DMS79 (cell line): Measurements from ENCODE around the gene IL18R1.

Experiments used
- DNase-seq: peaks from one replicate; lab custom pipeline; 2025; lab: John Stamatoyannopoulos, UW

IL18R1 gene

GRCh38 chr2:102434655-102435381, 79.2 kb downstream of the IL18R1 start:
- DNase-seq = no peak

GRCh38 chr2:102435741-102436140, 80.1 kb downstream of the IL18R1 start:
- no peak for DNase-seq

- DNase-seq = no peak
Measured at GRCh38 chr2:102436323-102436722, 80.7 kb downstream of the IL18R1 start.

- no peak for DNase-seq
Measured at GRCh38 chr2:102437122-102437521, 81.5 kb downstream of the IL18R1 start.

GRCh38 chr2:102438111-102438510, 82.5 kb downstream of the IL18R1 start:
- no peak for DNase-seq

GRCh38 chr2:102438578-102438977, 83.0 kb downstream of the IL18R1 start:
- DNase-seq = no peak

GRCh38 chr2:102439065-102439695, 83.6 kb downstream of the IL18R1 start:
- DNase-seq = no peak

- DNase-seq = no peak
Measured at GRCh38 chr2:102442967-102443828, 87.6 kb downstream of the IL18R1 start.

GRCh38 chr2:102444233-102444632, 88.6 kb downstream of the IL18R1 start:
- DNase-seq = no peak

- DNase-seq = no peak
Measured at GRCh38 chr2:102446936-102447335, 91.3 kb downstream of the IL18R1 start.
